GM12878 (cell line): ENCODE results near the gene MEIS2. TPM values are rescaled to one million over a fixed set of nuclear protein-coding genes. Genes with fewer than 3 reads are reported as not detected.

ENCODE experiments used
- ATF2 ChIP-seq: IDR thresholded peaks from 2 replicates; pipeline ENCODE4 v1.6.1; 2012; ENCODE audit warnings: low read length, inconsistent platforms
- ATF7 ChIP-seq: fragments of 450-650 bp; IDR thresholded peaks from 2 replicates; pipeline ENCODE4 v1.6.1; 2016; ENCODE audit warnings: low read depth, mild to moderate bottlenecking
- BHLHE40 ChIP-seq, 2 experiments: fragments of 450-650 bp in 1 of 2; IDR thresholded peaks; 2 replicates each; pipeline ENCODE4 v1.6.1; 2011 to 2017; ENCODE audit warnings: low read depth in 2 of 2, borderline replicate concordance in 1 of 2, improper control_type of control experiment in 1 of 2, low read length in 1 of 2, mild to moderate bottlenecking in 1 of 2
- CHD2 ChIP-seq: IDR thresholded peaks from 2 replicates; pipeline ENCODE4 v1.6.1; 2011; ENCODE audit warnings: low read depth, low read length, improper control_type of control experiment, borderline replicate concordance
- CREM ChIP-seq: IDR thresholded peaks from 2 replicates; pipeline ENCODE4 v1.6.1; 2014; ENCODE audit warnings: antibody characterized with exemption, low read depth
- E4F1 ChIP-seq: fragments of 450-650 bp; IDR thresholded peaks from 2 replicates; pipeline ENCODE4 v1.6.1; 2018; ENCODE audit warnings: borderline replicate concordance, mild to moderate bottlenecking; ENCODE audit not compliant: partially characterized antibody
- EP300 ChIP-seq, 2 experiments: fragments of 150-350 bp in 1 of 2; IDR thresholded peaks; 2 replicates each; pipeline ENCODE4 v1.6.1; 2011 to 2012; ENCODE audit warnings: low read depth in 2 of 2, low read length in 2 of 2, borderline replicate concordance in 1 of 2, improper control_type of control experiment in 1 of 2, inconsistent platforms in 1 of 2; ENCODE audit not compliant: control insufficient read depth in 1 of 2
- EZH2 ChIP-seq: IDR thresholded peaks from 2 replicates; pipeline ENCODE4 v1.6.1; 2012; ENCODE audit warnings: low read depth, mild to moderate bottlenecking, control low read depth, inconsistent platforms, low read length, borderline replicate concordance; ENCODE audit not compliant: control insufficient read depth
- HCFC1 ChIP-seq: fragments of 150-350 bp; IDR thresholded peaks from 2 replicates; pipeline ENCODE4 v1.6.1; 2014; ENCODE audit warnings: low read length
- HDGF ChIP-seq: fragments of 450-650 bp; IDR thresholded peaks from 2 replicates; pipeline ENCODE4 v1.6.1; 2016; ENCODE audit warnings: antibody characterized with exemption
- KAT2A ChIP-seq: conservative IDR thresholded peaks from 2 replicates; pipeline ENCODE4 v1.6.1; 2011; ENCODE audit warnings: low read depth, low read length; ENCODE audit not compliant: control insufficient read depth
- MEF2B ChIP-seq: fragments of 450-650 bp; IDR thresholded peaks from 2 replicates; pipeline ENCODE4 v1.6.1; 2018; ENCODE audit warnings: mild to moderate bottlenecking, moderate library complexity; ENCODE audit not compliant: partially characterized antibody, poor library complexity, severe bottlenecking
- MTA2 ChIP-seq: fragments of 450-650 bp; IDR thresholded peaks from 2 replicates; pipeline ENCODE4 v1.6.1; 2016; ENCODE audit warnings: low read depth, mild to moderate bottlenecking, moderate library complexity
- NFYA ChIP-seq: IDR thresholded peaks from 2 replicates; pipeline ENCODE4 v1.6.1; 2011; ENCODE audit warnings: low read depth, mild to moderate bottlenecking, low read length, improper control_type of control experiment, borderline replicate concordance
- RB1 ChIP-seq: fragments of 450-650 bp; formaldehyde crosslinking; IDR thresholded peaks from 2 replicates; pipeline ENCODE4 v1.6.1; 2017; ENCODE audit warnings: mild to moderate bottlenecking, borderline replicate concordance
- SIN3A ChIP-seq: IDR thresholded peaks from 2 replicates; pipeline ENCODE4 v1.6.1; 2012; ENCODE audit warnings: low read depth, low read length, improper control_type of control experiment
- SMARCA5 ChIP-seq: fragments of 450-650 bp; IDR thresholded peaks from 2 replicates; pipeline ENCODE4 v1.6.1; 2017; ENCODE audit warnings: mild to moderate bottlenecking
- SPI1 ChIP-seq: IDR thresholded peaks from 2 replicates; pipeline ENCODE4 v1.6.1; 2011; ENCODE audit warnings: low read depth, mild to moderate bottlenecking, low read length, moderate library complexity, borderline replicate concordance; ENCODE audit not compliant: insufficient read depth
- SREBF1 ChIP-seq: IDR thresholded peaks from 2 replicates; pipeline ENCODE4 v1.6.1; 2012; ENCODE audit warnings: mild to moderate bottlenecking, low read length
- TCF12 ChIP-seq: IDR thresholded peaks from 2 replicates; pipeline ENCODE4 v1.6.1; 2011; ENCODE audit warnings: low read depth, mild to moderate bottlenecking, low read length
- ZBTB33 ChIP-seq: fragments of 450-650 bp; IDR thresholded peaks from 2 replicates; pipeline ENCODE4 v1.6.1; 2017; ENCODE audit warnings: mild to moderate bottlenecking
- polyA plus RNA-seq, 11 experiments: library from polyadenylated mRNA; depleted of rRNA in 4 of 11; unstranded in 6 of 11; stranded (reverse) in 5 of 11; fragments of >200 nt; fragmentation: Nextera tagmentation in 4 of 11; fragmentation: Illumina TruSeq in 1 of 11; extraction: Ambion mirVana in 4 of 11; extraction: Trizol in 1 of 11; gene quantifications; 1 replicate in 1 of 11; 2 replicates in 10 of 11; pipeline versions ENCODE4 v1.2.1 to v1.2.3, GENCODE V29; 2011 to 2016; ENCODE audit warnings: inconsistent platforms in 2 of 11, missing spikeins in 2 of 11, low read depth in 1 of 11
- total RNA-seq, 4 experiments: library from RNA; depleted of rRNA in 3 of 4; stranded (reverse); fragments of >200 nt in 3 of 4; fragmentation: Illumina TruSeq in 1 of 4; extraction: Trizol in 1 of 4; gene quantifications; 2 replicates each; pipeline versions ENCODE4 v1.2.1 to v1.2.3, GENCODE V29; 2013 to 2021
- TF ChIP-seq, protein P1 (sequence below): fragments of 450-650 bp; IDR thresholded peaks from 2 replicates; pipeline ENCODE4 v1.6.1; 2016; ENCODE audit warnings: mild to moderate bottlenecking

The MEIS2 gene
- total and polyA plus RNA-seq, 10 of the 15 experiments (the other 5 are each of a cell fraction or from before 2014, with no cell fraction given), result 9.2 to 54.0 (median 20.4) TPM

DNA sequence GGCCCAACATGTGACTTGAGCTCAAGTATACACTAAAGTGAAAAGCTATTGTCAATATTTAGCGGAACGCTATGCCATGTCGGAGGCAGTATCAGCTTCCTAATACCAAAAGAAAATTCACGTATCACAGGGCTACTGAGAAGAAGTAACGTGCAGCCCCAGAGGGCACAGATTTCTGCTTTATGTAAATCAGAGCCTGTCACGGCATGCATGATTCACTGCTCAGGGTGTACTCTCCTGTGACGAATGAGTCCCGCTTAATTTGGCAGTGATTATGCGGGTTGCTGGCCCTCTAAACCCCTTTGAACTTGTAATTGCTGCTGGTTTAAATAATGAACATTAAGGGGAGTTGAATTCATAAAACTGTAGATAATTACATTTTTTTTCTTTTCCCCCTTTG, 85.3 kb downstream of the MEIS2 start (continued):
- no peak for TF ChIP-seq KAT2A
- peak; percentile 63 to 71; a peak in 2 of 4 replicates for TF ChIP-seq EP300 (IDR thresholded peaks at IDR 0.05; ENCODE audit: borderline replicate concordance in 1 of 2, control insufficient read depth in 1 of 2, low read depth in 2 of 2, low read length in 2 of 2)
- TF ChIP-seq MTA2, result peak; percentile 55; the same call in 1 of the 2 replicates
- peak; percentile 7; the same call in 1 of the 2 replicates for TF ChIP-seq SPI1
- peak; percentile 17 for TF ChIP-seq MEF2B
- no peak for TF ChIP-seq HCFC1
- peak; percentile 56 for TF ChIP-seq CREM
- TF ChIP-seq ZBTB33, result no peak
- peak; percentile 76 to 78; a peak in 3 of 4 replicates for TF ChIP-seq BHLHE40 (IDR thresholded peaks at IDR 0.05; ENCODE audit: borderline replicate concordance in 1 of 2, low read depth in 2 of 2, low read length in 1 of 2)
- no peak for TF ChIP-seq SMARCA5
- TF ChIP-seq HDGF, result no peak
- 0 out of 2 replicates have a peak, but pooled peaks have one; percentile 30 for TF ChIP-seq TCF12
- TF ChIP-seq E4F1, result no peak
- no peak for TF ChIP-seq SIN3A
- TF ChIP-seq RB1, result no peak
- TF ChIP-seq, protein P1, sequence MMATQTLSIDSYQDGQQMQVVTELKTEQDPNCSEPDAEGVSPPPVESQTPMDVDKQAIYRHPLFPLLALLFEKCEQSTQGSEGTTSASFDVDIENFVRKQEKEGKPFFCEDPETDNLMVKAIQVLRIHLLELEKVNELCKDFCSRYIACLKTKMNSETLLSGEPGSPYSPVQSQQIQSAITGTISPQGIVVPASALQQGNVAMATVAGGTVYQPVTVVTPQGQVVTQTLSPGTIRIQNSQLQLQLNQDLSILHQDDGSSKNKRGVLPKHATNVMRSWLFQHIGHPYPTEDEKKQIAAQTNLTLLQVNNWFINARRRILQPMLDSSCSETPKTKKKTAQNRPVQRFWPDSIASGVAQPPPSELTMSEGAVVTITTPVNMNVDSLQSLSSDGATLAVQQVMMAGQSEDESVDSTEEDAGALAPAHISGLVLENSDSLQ, result peak; percentile 72
- no peak for TF ChIP-seq ATF2
- TF ChIP-seq CHD2, result 0 out of 2 replicates have a peak, but pooled peaks have one; percentile 26
- TF ChIP-seq ATF7, result peak; percentile 42; the same call in 1 of the 2 replicates
- no peak for TF ChIP-seq EZH2
- TF ChIP-seq SREBF1, result no peak
- no peak for TF ChIP-seq NFYA
